HG02973 (cell line): ENCODE measurements around the gene STATH.
"Not testable (repeated sequence)": the region's sequence is repeated elsewhere in the genome, so short reads cannot be mapped to it uniquely, and the experiment has no call there.

Experiments
- ATAC-seq: cut with Tn5 transposase; IDR thresholded peaks from one replicate; pipeline ENCODE4 v1.9.1; 2021; ENCODE audit warnings: moderate library complexity; ENCODE audit not compliant: unreplicated experiment

The STATH gene, protein sequence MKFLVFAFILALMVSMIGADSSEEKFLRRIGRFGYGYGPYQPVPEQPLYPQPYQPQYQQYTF

DNA sequence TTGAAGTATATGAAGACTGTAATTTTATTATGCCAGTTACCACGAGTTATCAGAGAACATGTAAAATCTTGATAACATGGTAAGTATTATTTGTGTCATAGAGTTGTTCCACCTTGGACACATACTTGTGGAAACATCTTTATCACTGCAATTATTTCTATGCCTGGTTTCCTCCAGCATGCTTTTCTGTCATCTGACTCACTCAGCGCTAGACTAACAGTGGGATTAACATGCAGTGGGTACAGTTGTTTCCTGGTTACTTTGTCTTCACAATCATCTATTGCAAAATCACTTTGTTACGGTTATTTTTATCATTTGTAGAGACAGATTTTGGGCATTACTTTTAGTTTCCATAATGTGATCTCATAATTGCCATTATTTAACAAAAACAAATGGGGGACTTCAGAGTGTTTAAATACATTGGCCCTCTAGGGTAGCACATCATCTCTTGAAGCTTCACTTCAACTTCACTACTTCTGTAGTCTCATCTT, at the start of gene STATH:
STATH (plus strand) TSS at position 441 of the 491 bp plus-strand sequence. CDS start 2,472 bp downstream, outside the sequence.
- ATAC-seq: no peak

DNA sequence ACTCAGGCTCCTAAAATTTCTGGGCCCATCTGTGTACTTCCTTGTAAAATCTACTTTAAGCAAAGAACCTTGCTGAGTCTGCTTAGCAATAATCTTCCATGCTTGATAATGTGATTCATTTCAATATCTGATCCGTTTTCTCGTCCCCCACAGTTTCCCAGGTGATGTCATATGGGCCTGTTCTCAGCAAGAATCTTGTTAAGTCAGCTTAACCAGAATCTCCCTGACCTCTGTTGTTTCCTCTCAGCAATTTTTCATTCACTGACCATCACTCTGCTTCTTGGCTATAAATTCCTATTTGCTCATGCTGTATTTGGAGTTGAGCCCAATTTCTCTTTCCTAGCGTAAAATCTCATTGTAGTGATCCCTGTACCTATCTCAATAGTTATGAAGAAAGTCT, 44.2 kb upstream of the STATH start:
- no peak for ATAC-seq

DNA sequence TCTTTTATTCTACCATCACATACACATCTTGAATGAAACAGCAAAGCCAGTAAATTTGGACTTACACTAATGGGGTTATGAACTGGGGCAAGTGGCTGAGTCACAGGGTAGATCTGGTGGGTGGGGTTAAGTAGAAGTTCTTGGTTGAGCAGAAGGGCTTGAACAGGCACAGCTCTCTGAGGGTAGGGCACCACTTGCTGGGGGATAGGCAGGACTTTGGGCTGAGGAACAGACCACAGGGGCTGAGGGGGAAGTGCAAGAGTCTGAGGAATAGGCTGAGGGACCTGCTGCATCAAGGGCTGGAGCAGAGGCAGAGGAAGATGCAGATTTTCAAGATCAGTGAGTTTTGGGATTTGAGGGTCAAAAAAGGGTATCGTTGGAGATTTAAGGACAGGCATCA, 38.6 kb upstream of the STATH start:
- ATAC-seq: no peak

DNA sequence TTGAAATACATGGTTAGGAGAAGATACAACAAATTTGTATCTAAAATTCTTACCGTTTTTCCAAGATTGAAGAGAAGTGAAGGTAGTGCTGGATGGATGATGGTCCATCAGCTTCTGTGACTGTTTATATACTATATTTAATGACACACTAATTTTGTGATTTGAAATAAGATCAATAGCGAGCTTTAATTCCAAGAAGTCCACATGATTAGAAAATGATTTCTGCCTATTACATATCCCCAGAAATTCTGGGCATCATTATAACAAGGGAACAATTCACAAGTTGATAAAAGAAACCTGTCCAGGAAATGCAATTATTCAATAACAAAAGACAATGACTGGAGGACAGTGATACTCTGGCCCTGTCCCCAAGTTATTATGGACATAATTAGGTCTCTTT, 30.1 kb upstream of the STATH start, which contains the start of gene CSN2:
CSN2 (minus strand) TSS at position 101 of the 400 bp plus-strand sequence. CDS start 4,733 bp downstream, outside the sequence.
- no peak for ATAC-seq

DNA sequence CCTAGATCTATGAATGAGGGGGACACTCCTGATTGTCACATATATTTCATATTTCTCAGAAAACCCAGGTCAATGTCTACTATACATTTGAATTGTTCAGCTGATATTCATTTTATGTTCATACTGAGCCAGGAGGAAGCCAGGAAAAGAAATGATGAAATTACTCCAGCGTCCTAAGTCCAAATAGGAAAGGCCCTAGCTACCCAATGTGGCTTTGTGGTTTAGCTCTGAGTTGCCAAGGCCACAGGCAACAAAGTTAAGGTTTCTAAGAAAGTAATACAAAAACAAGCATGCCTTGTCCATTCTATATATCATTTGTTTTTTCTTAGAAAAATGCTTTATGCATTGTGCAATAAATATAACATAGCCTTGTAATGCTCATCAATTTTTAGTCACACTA, 25.7 kb upstream of the STATH start:
- no peak for ATAC-seq

DNA sequence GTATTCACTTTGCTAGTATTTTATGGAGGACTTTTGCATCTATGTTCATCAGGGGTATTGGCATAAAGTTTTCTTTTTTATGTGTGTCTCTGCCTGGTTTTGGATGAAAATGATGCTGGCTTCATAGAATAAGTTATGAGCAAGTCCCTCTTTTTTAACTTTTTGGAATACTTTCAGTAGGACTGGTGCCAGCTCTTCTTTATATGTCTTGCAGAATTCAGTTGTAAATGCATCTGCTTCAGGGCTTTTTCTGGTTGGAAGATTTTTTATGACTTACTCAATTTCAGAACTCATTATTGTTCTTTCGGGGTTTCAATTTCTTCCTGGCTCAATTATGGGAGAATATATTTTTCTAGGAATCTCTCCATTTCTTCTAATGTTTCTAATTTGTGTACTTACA, 21.1 kb upstream of the STATH start:
- no peak for ATAC-seq

DNA sequence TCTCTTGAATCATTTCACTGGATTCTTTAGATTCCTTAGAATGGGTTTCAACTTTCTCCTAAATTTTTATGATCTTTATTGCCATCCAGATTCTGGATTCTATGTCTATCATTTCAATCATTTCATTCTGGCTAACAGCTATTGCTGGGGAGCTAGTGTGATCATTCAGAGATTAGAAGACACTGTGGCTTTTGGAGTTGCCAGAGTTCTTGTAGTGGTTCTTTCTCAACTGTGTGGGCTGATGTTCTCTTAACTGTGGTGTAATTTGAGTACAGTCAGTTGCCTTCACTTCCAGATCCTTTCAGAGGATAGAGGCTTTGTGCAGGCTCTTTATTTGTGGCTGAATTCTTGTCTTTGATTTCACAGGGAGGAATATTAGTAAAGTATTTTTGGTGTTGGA, 18.2 kb upstream of the STATH start:
- no peak for ATAC-seq

DNA sequence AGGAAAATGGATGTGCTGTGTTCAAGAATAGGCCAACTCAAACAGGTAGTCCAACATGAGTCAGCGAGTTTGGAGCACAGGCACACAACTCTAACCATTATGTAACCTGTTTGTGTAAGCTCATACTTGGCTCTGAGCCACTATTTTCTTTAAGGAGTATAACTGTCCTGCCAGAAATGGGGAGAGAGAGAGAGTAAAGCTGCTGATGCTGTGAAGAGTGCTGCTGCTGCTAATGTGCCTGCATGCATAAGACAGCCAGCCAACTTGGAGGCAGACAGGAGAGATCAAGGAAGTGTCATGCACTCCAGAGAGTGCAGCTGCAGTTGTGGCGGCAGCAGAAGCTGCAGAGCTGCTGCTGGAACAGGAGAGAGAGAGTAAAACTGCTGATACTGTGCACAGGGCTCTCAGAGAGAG, 11.7 kb upstream of the STATH start:
- ATAC-seq: no peak

DNA sequence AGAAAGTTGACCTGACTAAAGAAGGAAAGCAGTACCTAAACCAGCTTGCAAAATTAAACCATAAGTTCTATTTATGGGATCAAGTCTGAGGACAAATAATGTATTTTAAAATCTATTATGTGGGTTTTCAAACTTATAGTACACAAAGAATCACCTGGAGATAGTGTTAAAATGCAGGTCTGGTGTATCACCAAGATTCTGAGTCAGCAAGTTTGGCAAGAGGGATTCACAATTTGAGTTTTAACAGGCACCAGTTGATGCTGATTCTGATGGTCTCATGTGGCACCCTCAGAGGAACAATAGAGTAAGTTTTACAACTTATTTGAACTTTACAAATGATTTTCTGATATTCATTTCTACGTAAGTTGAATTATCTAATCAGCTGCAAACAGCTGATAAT, 9.1 kb upstream of the STATH start:
- no peak for ATAC-seq

DNA sequence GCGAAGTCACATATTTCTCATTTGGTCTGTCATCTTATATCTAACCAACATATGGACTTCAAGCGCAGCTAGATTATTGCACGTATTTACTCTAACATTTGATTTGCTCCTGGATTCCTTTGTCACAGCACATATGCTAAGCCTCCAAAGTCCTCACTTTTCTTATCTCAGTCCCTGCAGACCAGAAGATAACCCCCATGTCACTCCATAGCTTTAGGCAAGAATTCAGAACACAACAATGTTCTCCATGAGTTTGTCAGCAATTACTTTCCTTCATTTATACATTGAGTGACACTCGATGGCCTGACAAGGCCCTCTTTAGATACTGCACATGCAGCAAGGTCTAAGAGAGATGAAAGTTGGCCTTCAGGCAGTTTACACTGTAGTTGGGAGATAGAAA, 4.8 kb upstream of the STATH start:
- no peak for ATAC-seq

DNA sequence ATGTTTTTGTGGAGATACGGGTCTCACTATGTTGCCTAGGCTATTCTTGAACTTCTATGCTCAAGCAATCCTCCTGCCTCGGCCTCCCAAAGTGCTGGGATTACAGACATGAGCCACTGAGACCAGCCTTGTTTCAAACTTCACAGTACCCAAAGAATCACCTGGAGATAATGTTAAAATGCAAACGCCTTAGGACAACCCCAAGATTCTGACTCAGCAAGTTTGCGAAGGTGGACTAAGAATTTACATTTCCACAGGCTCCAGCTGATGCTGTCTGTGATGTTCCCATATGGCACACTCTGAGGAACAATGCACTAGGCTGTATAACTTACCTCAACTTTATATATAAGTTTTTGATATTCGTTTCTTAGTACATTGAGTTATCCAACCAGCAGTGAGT, 984 bp upstream of the STATH start:
- no peak for ATAC-seq

DNA sequence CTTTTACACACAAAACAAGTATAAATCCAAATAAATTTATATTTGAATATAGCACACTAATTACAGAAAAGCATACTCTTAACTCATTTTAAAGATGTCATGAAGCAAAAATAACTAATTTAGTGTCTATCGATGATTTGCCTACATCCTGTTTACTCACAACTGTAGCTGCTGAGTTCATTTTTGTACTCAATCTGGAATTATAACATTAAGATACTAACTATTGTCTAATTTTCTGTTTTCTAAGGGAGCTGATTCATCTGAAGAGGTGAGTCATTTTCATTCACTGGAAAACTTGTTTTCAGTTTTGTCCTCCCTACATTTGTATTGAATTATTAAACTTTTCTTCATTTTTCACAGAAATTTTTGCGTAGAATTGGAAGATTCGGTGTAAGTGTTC, 3.7 kb downstream of the STATH start:
- no peak for ATAC-seq

DNA sequence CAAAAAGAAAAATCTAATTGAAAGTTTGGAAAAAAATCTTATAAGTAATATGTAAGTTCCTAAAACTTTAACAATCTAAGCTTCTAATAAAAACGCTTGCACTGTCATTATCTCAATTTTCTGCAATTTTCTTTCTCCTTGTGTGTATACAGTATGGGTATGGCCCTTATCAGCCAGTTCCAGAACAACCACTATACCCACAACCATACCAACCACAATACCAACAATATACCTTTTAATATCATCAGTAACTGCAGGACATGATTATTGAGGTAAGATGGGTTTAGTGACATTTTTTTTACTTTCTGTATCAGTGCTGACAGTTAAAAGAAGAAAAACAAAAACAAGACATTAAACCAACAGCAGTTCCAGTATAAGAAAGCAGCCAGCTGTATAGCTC, 4.9 kb downstream of the STATH start:
- ATAC-seq: no peak

DNA sequence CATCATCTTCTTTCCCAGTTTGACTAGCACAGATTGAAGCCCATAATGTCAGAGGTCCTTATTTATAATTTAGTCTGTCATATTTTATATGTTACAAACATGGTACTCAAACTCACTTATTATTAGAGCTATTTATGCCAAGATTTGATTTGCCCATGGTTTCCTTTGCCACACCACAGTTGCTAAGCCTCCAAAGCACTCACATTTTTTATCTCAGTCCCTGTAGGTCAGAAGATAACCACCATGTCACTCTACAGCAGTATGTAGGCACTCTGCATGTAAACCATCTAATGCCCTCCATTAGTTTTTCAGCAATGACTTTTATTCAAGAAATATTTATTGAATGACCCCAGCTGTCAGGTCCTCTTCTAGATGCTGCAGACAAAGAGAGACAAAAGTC, 6.7 kb downstream of the STATH start:
- ATAC-seq: no peak

DNA sequence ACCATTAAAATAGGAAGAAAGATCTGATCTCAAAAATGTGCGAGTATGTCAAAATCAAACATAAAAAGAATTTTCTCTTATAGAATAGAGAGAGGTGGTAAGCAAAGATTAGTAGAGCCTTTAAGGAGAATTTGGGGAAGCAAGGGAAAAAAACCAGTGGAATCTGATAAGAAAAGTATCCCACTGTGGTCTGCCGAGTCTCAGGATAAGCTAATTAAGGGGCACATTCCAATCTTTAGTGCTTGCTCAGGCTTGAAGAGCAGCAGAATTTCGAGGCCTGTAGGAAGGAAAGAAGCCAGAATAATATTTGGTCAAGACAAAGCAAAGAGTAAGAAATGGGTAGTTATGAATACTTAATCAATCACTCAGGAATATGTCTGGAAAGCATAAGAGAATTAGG, 13.0 kb downstream of the STATH start:
- ATAC-seq: no peak

DNA sequence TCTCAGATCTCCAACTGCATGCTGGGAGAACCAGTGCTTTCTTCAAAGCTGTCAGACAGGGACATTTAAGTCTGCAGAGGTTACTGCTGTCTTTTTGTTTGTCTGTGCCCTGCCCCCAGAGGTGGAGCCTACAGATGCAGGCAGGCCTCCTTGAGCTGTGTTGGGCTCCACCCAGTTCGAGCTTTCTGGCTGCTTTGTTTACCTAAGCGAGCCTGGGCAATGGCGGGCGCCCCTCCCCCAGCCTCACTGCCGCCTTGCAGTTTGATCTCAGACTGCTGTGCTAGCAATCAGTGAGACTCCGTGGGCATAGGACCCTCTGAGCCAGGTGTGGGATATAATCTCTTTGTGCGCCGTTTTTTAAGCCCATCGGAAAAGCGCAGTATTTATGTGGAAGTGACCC, 23.2 kb downstream of the STATH start:
- not testable (repeated sequence) for ATAC-seq

DNA sequence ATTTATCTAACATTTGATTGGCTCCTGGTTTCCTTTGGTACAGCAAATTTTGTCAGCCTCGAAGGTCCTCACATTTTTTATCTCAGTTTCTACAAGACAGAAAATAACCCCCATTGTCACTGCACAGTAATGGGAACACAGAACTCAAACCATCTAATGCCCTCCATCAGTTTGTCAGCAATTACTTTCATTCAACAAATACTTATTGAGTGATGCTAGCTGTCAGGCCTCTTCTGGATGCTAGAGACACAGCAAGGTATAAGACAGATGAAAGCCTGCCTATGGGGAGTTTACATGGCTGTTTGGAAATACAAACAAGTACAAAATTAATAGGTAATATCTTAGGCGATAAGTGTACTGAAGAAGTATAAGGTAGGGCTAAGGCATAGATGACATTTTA, 27.5 kb downstream of the STATH start:
- ATAC-seq: no peak

DNA sequence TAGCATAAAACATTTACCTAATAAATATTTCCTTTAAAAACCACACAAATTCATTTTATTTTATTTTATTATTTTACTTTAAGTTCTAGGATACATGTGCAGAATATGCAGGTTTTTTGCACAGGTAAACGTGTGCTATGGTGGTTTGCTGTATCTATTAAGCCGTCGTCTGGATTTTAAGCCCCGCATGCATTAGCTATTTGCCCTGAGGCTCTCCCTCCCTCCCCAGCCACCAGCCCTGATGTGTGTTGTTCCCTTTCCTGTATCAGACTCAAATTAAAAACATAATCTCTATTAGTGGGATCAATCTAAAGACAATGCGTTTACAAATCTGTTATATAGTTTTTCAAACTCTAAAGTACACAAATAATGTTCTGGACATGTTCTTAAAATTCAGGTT, 31.2 kb downstream of the STATH start:
- no peak for ATAC-seq

DNA sequence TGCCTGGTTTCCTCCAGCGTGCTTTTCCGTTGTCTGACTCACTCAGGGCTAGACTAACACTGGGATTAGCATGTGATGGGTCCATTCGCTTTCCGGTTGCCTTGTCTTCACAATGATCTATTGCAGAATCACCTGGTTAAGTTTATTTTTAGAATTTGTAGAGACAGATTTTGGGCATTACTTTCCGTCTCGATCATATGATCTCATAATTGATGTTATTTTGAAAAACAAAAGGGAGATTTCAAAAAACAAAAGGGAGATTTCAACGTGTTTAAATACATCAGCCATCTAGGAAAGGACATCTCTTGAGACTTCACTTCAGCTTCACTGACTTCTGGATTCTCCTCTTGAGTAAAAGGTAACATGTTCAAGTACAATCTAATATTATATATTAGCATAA, 32.4 kb downstream of the STATH start, which contains the start of gene HTN3:
HTN3 (plus strand) TSS at position 301 of the 400 bp plus-strand sequence. CDS start 2,282 bp downstream, outside the sequence.
- ATAC-seq: not testable (repeated sequence)

DNA sequence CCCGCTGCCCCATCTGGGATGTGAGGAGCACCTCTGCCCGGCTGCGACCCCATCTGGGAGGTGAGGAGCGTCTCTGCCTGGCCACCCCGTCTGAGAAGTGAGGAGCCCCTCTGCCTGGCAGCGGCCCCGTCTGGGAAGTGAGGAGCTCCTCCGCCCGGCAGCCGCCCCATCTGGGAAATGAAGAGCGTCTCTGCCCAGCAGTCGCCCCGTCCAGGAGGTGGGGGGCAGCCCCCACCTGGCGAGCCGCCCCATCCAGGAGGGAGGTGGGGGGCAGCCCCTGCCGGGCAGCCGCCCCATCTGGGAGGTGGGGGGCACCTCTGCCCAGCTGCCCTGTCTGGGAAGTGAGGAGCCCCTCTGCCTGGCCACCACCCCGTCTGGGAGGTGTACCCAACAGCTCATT, 41.8 kb downstream of the STATH start:
- ATAC-seq: not testable (repeated sequence)

DNA sequence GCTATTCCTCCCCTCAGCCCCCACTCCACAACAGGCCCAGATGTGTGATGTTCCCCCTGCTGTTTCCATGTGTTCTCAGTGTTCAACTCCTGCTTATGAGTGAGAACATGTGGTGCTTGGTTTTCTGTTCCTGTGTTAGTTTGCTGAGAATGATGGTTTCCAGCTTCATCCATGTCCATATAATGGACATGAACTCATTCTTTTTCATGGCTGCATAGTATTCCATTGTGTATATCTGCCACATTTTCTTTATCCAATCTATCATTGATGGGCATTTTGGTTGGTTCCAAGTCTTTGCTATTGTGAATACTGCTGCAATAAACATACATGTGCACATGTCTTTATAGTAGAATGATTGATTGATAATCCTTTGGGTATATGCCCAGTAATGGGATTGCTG, 44.2 kb downstream of the STATH start:
- not testable (repeated sequence) for ATAC-seq

DNA sequence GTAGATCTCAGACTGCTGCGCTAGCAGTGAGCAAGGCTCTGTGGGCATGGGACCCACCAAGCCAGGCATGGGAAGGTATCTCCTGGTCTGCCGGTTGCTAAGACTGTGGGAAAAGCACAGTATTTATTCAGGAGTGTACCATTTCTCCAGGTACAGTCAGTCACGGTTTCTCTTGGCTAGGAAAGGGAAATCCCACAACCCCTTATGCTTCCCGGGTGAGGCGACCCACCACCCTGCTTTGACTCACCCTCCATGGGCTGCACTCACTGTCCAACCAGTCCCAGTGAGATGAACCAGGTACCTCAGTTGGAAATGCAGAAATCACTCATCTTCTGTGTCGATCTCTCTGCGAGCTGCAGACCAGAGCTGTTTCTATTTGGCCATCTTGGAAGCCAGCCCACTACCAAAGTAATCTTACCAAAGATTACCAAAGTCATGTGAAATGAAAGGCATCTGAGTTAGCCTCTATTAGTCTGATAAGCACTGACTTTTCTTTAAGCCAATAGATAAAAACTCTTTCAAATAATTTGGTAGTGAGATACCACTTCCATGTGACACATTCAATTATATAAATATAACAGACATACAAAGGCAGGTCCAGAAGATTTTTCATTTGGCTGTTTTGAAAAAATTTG, 46.0 kb downstream of the STATH start:
- ATAC-seq: no peak

DNA sequence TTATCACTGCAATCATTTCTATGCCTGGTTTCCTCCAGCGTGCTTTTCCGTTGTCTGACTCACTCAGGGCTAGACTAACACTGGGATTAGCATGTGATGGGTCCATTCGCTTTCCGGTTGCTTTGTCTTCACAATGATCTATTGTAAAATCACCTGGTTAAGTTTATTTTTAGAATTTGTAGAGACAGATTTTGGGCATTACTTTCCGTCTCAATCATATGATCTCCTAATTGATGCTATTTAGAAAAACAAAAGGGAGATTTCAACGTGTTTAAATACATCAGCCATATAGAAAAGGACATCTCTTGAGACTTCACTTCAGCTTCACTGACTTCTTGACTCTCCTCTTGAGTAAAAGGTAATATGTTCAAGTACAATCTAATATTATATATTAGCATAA, 54.4 kb downstream of the STATH start, which contains the start of gene HTN1:
HTN1 (plus strand) TSS at position 301 of the 400 bp plus-strand sequence. CDS start 2,639 bp downstream, outside the sequence.
- not testable (repeated sequence) for ATAC-seq
